PFSK-1 (cell line): ENCODE results near the gene AATF.

ENCODE experiments used
- FOXP2 ChIP-seq: optimal IDR thresholded peaks from 2 replicates; pipeline ENCODE3; 2011; ENCODE audit warnings: borderline replicate concordance, control low read depth, inconsistent platforms; ENCODE audit not compliant: insufficient read depth; ENCODE audit errors: extremely low read length, extremely low read depth
- POLR2AphosphoS5 ChIP-seq: IDR thresholded peaks from 2 replicates; pipeline ENCODE4 v1.6.1; 2012; ENCODE audit warnings: low read depth, mild to moderate bottlenecking, control low read depth, low read length, moderate library complexity
- SIN3A ChIP-seq: IDR thresholded peaks from 2 replicates; pipeline ENCODE4 v1.6.1; 2012; ENCODE audit warnings: mild to moderate bottlenecking, low read length, moderate library complexity, borderline replicate concordance; ENCODE audit not compliant: insufficient read depth
- TAF1 ChIP-seq: IDR thresholded peaks from 2 replicates; pipeline ENCODE4 v1.6.1; 2012; ENCODE audit warnings: low read length, control low read depth, borderline replicate concordance; ENCODE audit not compliant: insufficient read depth
- TF ChIP-seq, protein P1 (sequence below), 2 experiments: IDR thresholded peaks; 2 replicates each; pipeline versions ENCODE4 v1.6.1 to v1.8.0; 2011 to 2012; ENCODE audit warnings: low read depth in 2 of 2, low read length in 2 of 2, control low read depth in 1 of 2, inconsistent platforms in 1 of 2, mild to moderate bottlenecking in 1 of 2, moderate library complexity in 1 of 2; ENCODE audit not compliant: insufficient read depth in 1 of 2

AATF gene

DNA sequence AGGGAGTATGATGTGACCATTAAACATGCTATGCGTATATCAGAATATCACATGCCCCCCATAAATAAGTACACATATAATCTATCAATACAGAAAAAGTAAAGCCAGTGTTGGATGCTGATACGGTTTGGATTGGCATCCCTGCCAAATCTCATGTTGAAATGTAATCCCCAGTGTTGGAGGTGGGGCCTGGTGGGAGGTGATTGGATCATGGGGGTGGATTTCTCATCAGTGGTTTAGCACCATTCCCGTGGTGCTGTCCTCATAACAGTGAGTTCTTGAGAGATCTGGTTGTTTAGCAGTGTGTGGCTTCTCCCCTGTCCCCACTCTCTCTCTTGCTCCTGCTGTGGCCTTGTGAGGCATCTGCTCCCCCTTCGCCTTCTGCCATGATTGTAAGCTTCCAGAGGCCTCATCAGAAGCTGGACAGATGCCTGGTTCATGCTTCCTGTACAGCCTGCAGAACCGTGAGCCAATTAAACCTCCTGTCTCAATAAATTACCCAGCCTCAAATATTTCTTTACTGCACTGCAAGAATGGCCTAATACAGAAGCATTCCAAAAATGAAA is 88.9 kb downstream of the AATF start:
- TF ChIP-seq TAF1 (no peak), SIN3A (no peak), FOXP2 (no peak), POLR2AphosphoS5 (no peak)
- TF ChIP-seq, protein P1, sequence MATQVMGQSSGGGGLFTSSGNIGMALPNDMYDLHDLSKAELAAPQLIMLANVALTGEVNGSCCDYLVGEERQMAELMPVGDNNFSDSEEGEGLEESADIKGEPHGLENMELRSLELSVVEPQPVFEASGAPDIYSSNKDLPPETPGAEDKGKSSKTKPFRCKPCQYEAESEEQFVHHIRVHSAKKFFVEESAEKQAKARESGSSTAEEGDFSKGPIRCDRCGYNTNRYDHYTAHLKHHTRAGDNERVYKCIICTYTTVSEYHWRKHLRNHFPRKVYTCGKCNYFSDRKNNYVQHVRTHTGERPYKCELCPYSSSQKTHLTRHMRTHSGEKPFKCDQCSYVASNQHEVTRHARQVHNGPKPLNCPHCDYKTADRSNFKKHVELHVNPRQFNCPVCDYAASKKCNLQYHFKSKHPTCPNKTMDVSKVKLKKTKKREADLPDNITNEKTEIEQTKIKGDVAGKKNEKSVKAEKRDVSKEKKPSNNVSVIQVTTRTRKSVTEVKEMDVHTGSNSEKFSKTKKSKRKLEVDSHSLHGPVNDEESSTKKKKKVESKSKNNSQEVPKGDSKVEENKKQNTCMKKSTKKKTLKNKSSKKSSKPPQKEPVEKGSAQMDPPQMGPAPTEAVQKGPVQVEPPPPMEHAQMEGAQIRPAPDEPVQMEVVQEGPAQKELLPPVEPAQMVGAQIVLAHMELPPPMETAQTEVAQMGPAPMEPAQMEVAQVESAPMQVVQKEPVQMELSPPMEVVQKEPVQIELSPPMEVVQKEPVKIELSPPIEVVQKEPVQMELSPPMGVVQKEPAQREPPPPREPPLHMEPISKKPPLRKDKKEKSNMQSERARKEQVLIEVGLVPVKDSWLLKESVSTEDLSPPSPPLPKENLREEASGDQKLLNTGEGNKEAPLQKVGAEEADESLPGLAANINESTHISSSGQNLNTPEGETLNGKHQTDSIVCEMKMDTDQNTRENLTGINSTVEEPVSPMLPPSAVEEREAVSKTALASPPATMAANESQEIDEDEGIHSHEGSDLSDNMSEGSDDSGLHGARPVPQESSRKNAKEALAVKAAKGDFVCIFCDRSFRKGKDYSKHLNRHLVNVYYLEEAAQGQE (IDR thresholded peaks at IDR 0.05; ENCODE audit: insufficient read depth in 1 of 2, low read depth in 2 of 2, low read length in 2 of 2) = no peak

DNA sequence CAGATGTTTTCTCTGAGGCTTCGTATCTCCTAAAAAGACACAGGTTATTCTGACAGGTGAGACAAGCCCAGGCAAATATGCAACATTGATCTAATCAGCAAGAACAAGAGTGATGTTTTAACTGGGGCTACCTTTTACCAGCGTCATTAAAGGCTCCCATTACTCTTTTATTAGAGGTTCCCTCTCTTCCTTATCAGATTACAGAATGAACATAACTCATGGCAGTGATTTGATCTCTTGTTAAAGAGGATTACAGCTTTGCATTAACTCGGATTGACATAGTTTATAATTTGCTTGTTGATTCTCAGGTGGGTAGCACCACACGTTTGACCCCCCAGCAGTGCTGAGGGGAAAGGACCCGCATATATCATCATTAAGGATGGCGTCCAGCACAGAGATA is 90.5 kb downstream of the AATF start:
- TF ChIP-seq POLR2AphosphoS5 = no peak
- TF ChIP-seq TAF1 = no peak
- no peak for TF ChIP-seq SIN3A
- TF ChIP-seq, protein P1 (IDR thresholded peaks at IDR 0.05; ENCODE audit: insufficient read depth in 1 of 2, low read depth in 2 of 2, low read length in 2 of 2) = no peak
- TF ChIP-seq FOXP2 = no peak

DNA sequence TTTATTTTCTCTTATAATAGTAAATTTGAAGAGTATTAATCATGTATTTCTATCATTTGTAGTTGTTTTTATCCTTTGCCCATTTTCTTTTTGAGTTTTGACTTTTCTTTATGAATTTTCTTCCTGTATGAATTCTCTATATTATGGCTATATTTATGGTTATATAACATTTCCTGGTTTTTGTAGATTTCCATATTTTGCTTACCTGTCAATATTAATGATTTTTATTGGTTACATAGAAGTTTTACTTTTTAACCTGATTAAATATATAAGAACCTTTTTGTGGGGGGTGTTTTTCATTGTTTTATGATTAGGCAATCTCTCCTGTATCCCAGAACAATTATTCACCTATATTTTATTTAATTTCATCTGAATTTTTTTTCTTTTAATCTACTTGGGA is 93.2 kb downstream of the AATF start:
- TF ChIP-seq TAF1 (no peak), POLR2AphosphoS5 (no peak), SIN3A (no peak), FOXP2 (no peak)
- TF ChIP-seq, protein P1 (IDR thresholded peaks at IDR 0.05; ENCODE audit: insufficient read depth in 1 of 2, low read depth in 2 of 2, low read length in 2 of 2) = no peak

DNA sequence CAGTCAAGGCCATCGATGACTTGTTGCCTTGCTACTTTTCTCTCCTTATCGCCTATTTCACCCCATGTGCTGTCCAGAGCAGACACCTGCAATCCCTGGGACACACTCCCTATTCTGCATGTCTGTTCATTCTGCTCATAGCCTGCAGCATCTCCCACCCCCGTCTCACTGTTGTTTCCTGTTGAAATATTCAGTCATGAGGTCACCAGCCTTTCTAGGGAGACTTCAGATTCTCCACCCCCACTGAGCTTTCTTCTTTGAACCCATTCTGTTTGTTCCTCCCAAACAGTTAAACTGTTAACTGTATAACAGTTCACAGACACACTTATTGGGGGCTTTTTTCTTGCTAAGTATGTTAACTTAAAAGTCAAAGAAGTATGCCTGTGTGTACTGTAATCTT is 94.4 kb downstream of the AATF start:
- TF ChIP-seq FOXP2 (no peak), POLR2AphosphoS5 (no peak)
- TF ChIP-seq, protein P1 (IDR thresholded peaks at IDR 0.05; ENCODE audit: insufficient read depth in 1 of 2, low read depth in 2 of 2, low read length in 2 of 2) = no peak

DNA sequence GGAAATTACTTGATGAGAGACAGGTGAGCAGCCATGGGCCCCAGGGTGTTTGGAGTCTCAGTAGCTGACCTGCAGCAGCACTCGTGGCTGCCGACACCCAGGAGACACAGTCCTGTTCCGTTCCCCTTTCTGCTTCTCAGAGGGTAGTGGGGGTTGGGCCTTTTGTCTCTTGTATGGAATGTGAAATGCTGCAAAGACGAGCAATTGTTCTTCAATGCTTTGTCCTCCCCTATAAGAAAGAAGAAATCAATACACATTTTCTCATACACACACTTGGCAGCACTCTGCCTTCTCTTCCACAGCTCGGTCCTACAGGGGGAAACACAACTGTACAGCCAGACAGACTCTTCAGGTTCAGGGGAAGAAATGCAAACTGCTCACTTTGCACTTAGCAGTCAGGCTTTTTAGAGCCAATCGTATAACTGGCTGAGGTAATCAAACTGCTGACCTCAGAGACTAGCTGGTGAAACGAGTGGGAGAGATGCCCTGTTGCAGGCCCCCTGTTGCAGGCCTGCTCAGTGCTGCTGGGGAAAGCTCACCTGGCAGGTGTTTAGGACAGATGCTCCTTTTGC is 96.7 kb downstream of the AATF start:
- TF ChIP-seq SIN3A (no peak), POLR2AphosphoS5 (no peak), TAF1 (no peak), FOXP2 (no peak)
- TF ChIP-seq, protein P1 (IDR thresholded peaks at IDR 0.05; ENCODE audit: insufficient read depth in 1 of 2, low read depth in 2 of 2, low read length in 2 of 2) = no peak
